Gastrocnemius medialis (tissue), 4 donors: ENCODE measurements around the gene SOAT1.

ENCODE experiments used
- POLR2A ChIP-seq, 2 donors: fragments of 450-650 bp; IDR thresholded peaks; one replicate each; pipeline ENCODE4 v1.6.1; 2017; ENCODE audit warnings: antibody characterized with exemption in 2 of 2, mild to moderate bottlenecking in 2 of 2, moderate library complexity in 2 of 2
- TF ChIP-seq, protein P1 (sequence below), 5 experiments: fragments of 450-650 bp in 3 of 5; fragments of 200-600 bp in 2 of 5; sonication (generic) in 2 of 5; IDR thresholded peaks in 4 of 5; conservative IDR thresholded peaks in 1 of 5; 1 replicate in 4 of 5; 2 replicates in 1 of 5; pipeline ENCODE4 v1.5.1; 2016 to 2019; ENCODE audit warnings: antibody characterized with exemption in 5 of 5, mild to moderate bottlenecking in 3 of 5, moderate library complexity in 3 of 5

DNA sequence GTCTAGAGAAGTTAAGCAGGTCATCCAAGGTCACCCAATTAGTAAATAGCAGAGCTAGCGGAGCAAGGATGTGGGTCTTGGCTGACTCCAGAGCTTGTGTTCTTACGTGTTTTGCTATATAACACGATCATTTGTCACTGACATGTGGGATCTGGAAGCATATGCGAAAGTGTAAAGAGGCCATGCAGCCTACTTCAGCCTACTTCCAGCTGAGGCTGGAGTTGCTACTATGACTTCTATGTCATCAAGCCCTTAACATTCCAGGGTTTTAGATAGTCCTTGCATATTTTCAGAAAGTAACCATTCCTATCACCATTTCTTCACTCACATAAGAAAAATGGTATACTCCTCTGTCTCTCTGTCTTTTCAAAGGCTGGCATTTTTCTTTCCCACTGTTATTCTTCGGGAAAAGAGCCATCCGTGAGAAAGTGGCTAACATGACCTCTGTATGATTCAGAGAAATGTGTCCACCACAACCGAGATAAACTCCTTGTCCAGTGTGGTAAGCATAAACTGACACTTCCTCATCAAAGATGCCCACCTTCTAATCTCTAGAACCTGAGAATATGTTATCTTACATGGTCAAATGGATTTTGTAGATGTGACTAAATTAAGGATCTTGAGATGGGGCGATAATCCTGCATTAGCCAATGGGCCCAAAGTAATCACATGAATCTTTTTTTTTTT lies 40.2 kb upstream of the SOAT1 start:
- TF ChIP-seq, protein P1, sequence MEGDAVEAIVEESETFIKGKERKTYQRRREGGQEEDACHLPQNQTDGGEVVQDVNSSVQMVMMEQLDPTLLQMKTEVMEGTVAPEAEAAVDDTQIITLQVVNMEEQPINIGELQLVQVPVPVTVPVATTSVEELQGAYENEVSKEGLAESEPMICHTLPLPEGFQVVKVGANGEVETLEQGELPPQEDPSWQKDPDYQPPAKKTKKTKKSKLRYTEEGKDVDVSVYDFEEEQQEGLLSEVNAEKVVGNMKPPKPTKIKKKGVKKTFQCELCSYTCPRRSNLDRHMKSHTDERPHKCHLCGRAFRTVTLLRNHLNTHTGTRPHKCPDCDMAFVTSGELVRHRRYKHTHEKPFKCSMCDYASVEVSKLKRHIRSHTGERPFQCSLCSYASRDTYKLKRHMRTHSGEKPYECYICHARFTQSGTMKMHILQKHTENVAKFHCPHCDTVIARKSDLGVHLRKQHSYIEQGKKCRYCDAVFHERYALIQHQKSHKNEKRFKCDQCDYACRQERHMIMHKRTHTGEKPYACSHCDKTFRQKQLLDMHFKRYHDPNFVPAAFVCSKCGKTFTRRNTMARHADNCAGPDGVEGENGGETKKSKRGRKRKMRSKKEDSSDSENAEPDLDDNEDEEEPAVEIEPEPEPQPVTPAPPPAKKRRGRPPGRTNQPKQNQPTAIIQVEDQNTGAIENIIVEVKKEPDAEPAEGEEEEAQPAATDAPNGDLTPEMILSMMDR (IDR thresholded peaks at IDR 0.05 in 4 of 5, conservative IDR thresholded peaks at IDR 0.05 in 1 of 5) = no peak
- TF ChIP-seq POLR2A (IDR thresholded peaks at IDR 0.05) = no peak
